ENCODE data around the gene PRKAR2B. TPM values are rescaled to one million over a fixed set of nuclear protein-coding genes. Genes with fewer than 3 reads are reported as not detected.
"Not testable (repeated sequence)": the region's sequence is repeated elsewhere in the genome, so short reads cannot be mapped to it uniquely, and the experiment has no call there.

Gene PRKAR2B
- total and polyA plus RNA-seq, 11 donors = 7.0 to 50.6 (median 18.5) TPM

DNA sequence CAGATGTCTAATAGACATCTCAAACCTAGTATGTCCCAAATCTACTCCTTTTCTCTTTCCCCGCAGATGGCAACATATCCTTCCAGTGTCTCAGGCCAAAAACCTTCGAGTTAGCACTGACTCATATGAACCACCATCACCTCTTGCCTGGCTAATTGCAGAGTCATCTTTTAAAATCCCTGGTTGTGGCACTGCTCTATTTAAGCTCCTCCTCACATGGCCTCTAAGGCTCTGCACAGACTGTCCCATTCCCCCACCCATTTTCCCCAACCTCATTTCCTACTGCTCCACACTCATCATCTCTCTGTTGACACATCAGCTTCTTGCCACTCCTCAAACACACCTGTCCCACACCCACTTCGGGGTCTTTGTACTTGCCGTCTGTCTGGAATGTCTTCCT lies 107.5 kb downstream of the PRKAR2B start:
- DNase-seq = no peak
- Histone ChIP-seq H3K27ac (no peak overlapping the region), H3K4me1 (peaks cover 0 to 4% (median 0%) of the 10 kb centered on the region in 12 donors), H3K4me3 (no peak overlapping the region), H3K36me3 (peaks cover 0 to 9% (median 0%) of the 10 kb centered on the region in 9 donors), H3K9me3 (no peaks in the 10 kb centered on the region), H3K27me3 (no peaks in the 10 kb centered on the region)
- WGBS, 4 donors = 56 to 73% (median 64%) methylated on average over 4 of the region's 4 CpGs
- TF ChIP-seq CTCF (IDR thresholded peaks at IDR 0.05) (no peak), POLR2A (IDR thresholded peaks at IDR 0.05) (no peak)
- ATAC-seq = no peak
- intact Hi-C loops (cut with DNase I) = loop anchor here in 2 of 10 donors (5.0 kb wide), 1 partner anchor 360 kb away; no protein-coding TSS in a partner anchor

DNA sequence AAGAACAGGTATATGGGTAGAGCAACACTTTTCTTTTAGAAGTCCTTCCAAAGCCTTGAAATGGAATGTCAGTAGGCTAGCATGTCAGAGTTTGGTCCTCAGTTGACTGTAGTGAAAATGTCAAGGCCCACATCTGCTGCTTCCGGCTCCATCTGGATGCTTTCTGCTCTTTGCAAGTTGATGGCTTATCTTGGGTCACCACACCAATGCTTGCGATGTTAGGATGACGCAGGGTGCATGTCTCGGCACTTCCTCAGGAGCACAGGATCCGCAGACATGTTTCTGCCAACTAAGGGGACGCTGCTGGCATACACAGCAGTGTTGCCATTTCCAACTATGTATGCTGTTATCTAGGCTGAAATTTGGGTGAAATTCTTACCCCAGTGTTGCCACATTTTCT lies 110.3 kb downstream of the PRKAR2B start:
- no peak for ATAC-seq
- no peak overlapping the region for H3K4me3 ChIP-seq
- no peak for DNase-seq
- intact Hi-C loops (cut with DNase I) = loop anchor here in 2 of 10 donors (5.0 kb wide), 1 partner anchor 363 kb away; no protein-coding TSS in a partner anchor
- peaks cover 0 to 32% (median 0%) of the 10 kb centered on the region in 9 donors for H3K36me3 ChIP-seq
- H3K4me1 ChIP-seq = peaks cover 0 to 4% (median 0%) of the 10 kb centered on the region in 12 donors
- WGBS, 4 donors = 97 to 99% (median 97%) methylated on average over 6 of the region's 6 CpGs
- no peaks in the 10 kb centered on the region for H3K9me3 ChIP-seq
- H3K27me3 ChIP-seq = no peaks in the 10 kb centered on the region
- no peak overlapping the region for H3K27ac ChIP-seq
- TF ChIP-seq CTCF (IDR thresholded peaks at IDR 0.05) (no peak), POLR2A (IDR thresholded peaks at IDR 0.05) (no peak)

DNA sequence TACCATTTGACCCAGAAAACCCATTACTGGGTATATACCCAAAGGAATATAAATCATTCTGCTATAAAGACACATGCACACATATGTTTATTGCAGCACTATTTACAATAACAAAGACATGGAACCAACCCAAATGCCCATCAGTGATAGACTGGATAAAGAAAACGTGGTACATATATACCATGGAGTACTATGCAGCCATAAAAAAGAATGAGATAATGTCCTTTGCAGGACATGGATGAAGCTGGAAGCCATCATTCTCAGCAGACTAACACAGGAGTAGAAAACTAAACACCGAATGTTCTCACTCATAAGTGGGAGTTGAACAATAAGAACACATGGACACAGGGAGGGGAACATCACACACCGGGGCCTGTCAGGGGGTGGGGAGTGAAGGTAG lies 111.2 kb downstream of the PRKAR2B start:
- H3K27me3 ChIP-seq; ATAC-seq; intact Hi-C loops (cut with DNase I); DNase-seq; H3K27ac ChIP-seq; H3K9me3 ChIP-seq; H3K4me1 ChIP-seq; H3K4me3 ChIP-seq: not testable (repeated sequence)
- H3K36me3 ChIP-seq = peaks cover 0 to 37% (median 0%) of the 10 kb centered on the region in 9 donors
- WGBS, 4 donors = 95 to 99% (median 97%) methylated on average over 3 of the region's 3 CpGs

DNA sequence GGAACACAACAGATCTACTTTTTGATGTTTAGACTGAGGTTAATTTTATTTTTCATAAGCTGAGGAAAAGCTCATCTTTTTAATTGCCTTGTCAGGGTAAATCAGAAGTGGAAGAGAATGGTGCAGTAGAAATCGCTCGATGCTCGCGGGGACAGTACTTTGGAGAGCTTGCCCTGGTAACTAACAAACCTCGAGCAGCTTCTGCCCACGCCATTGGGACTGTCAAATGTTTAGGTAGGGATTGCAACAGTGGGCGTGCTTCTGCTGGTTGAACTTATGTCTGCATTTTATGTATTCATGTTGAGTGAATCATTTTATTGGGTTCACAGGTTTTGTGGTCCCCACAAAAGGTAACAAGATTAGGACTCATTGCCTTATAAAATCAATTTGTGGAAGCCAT lies 112.6 kb downstream of the PRKAR2B start:
- 91 to 98% (median 96%) methylated on average over 7 of the region's 7 CpGs for WGBS, 4 donors
- Histone ChIP-seq H3K27me3 (no peaks in the 10 kb centered on the region), H3K4me3 (no peak overlapping the region), H3K36me3 (peaks cover 0 to 37% (median 0%) of the 10 kb centered on the region in 9 donors), H3K9me3 (no peaks in the 10 kb centered on the region), H3K27ac (no peak overlapping the region), H3K4me1 (no peaks in the 10 kb centered on the region)
- ATAC-seq = no peak
- intact Hi-C loops (cut with DNase I) = no loop called here
- TF ChIP-seq POLR2A (IDR thresholded peaks at IDR 0.05) (no peak), CTCF (IDR thresholded peaks at IDR 0.05) (no peak)
- no peak for DNase-seq

- Histone ChIP-seq H3K9me3 (no peaks in the 10 kb centered on the region), H3K27ac (no peak overlapping the region), H3K4me1 (no peaks in the 10 kb centered on the region), H3K27me3 (no peaks in the 10 kb centered on the region), H3K4me3 (no peak overlapping the region), H3K36me3 (peaks cover 0 to 36% (median 0%) of the 10 kb centered on the region in 9 donors)
- WGBS, 4 donors = 90 to 93% (median 91%) methylated on average over 2 of the region's 2 CpGs
- TF ChIP-seq POLR2A (IDR thresholded peaks at IDR 0.05) = no peak
- TF ChIP-seq CTCF (IDR thresholded peaks at IDR 0.05) = no peak
- intact Hi-C loops (cut with DNase I) = no loop called here
- DNase-seq = no peak
- ATAC-seq = no peak
These were observed 113.5 kb downstream of the PRKAR2B start for GRCh38 chr7:107158028-107158427.

All from heart left ventricle (tissue), 16 donors.